HEK293 (cell line): Measurements from ENCODE around the gene PWP1.

Experiments
- SP2 ChIP-seq: fragments of 450-650 bp; formaldehyde crosslinking; IDR thresholded peaks from 2 replicates; pipeline ENCODE4 v1.5.1; 2016; ENCODE audit warnings: missing biosample characterization, missing genetic modification characterization
- TCF7L2 ChIP-seq: IDR thresholded peaks from 2 replicates; pipeline ENCODE4 v1.6.1; 2011; ENCODE audit warnings: low read depth, mild to moderate bottlenecking, inconsistent platforms, low read length, moderate library complexity, borderline replicate concordance
- YY1 ChIP-seq: fragments of 450-650 bp; formaldehyde crosslinking; IDR thresholded peaks from 2 replicates; pipeline ENCODE4 v1.5.1; 2018; ENCODE audit warnings: missing biosample characterization, missing genetic modification characterization
- ZBTB21 ChIP-seq: fragments of 450-650 bp; formaldehyde crosslinking; IDR thresholded peaks from 2 replicates; pipeline ENCODE4 v1.5.1; 2017; ENCODE audit warnings: missing biosample characterization, missing genetic modification characterization
- ZBTB8A ChIP-seq: fragments of 450-650 bp; formaldehyde crosslinking; IDR thresholded peaks from 2 replicates; pipeline ENCODE4 v1.5.1; 2016; ENCODE audit warnings: missing biosample characterization, missing genetic modification characterization
- ZNF112 ChIP-seq: fragments of 450-650 bp; formaldehyde crosslinking; IDR thresholded peaks from 2 replicates; pipeline ENCODE4 v1.5.0; 2017; ENCODE audit warnings: missing biosample characterization, missing genetic modification characterization
- ZNF174 ChIP-seq: fragments of 450-650 bp; formaldehyde crosslinking; IDR thresholded peaks from 2 replicates; pipeline ENCODE4 v1.5.0; 2017; ENCODE audit warnings: missing biosample characterization, mild to moderate bottlenecking, missing genetic modification characterization
- ZNF211 ChIP-seq: fragments of 450-650 bp; formaldehyde crosslinking; IDR thresholded peaks from 2 replicates; pipeline ENCODE4 v1.5.1; 2016; ENCODE audit warnings: low read depth, missing biosample characterization, missing genetic modification characterization
- ZNF266 ChIP-seq: fragments of 450-650 bp; formaldehyde crosslinking; IDR thresholded peaks from 2 replicates; pipeline ENCODE4 v1.5.1; 2016; ENCODE audit warnings: missing biosample characterization, missing genetic modification characterization, low read depth
- ZNF530 ChIP-seq: fragments of 450-650 bp; formaldehyde crosslinking; IDR thresholded peaks from 2 replicates; pipeline ENCODE4 v1.5.1; 2016; ENCODE audit warnings: low read depth, missing biosample characterization, missing genetic modification characterization
- ZNF660 ChIP-seq: fragments of 450-650 bp; IDR thresholded peaks from 2 replicates; pipeline ENCODE4 v1.5.1; 2018; ENCODE audit warnings: missing biosample characterization, mild to moderate bottlenecking, missing genetic modification characterization
- TF ChIP-seq, protein P1 (sequence below): fragments of 450-650 bp; formaldehyde crosslinking; IDR thresholded peaks from 2 replicates; pipeline ENCODE4 v1.5.1; 2016; ENCODE audit warnings: missing biosample characterization, missing genetic modification characterization
- TF ChIP-seq, protein P2 (sequence below): fragments of 450-650 bp; formaldehyde crosslinking; IDR thresholded peaks from 2 replicates; pipeline ENCODE4 v1.5.1; 2016; ENCODE audit warnings: missing biosample characterization, missing genetic modification characterization
- TF ChIP-seq, protein P3 (sequence below): fragments of 450-650 bp; formaldehyde crosslinking; IDR thresholded peaks from 2 replicates; pipeline ENCODE4 v1.5.1; 2016; ENCODE audit warnings: missing biosample characterization, missing genetic modification characterization

DNA sequence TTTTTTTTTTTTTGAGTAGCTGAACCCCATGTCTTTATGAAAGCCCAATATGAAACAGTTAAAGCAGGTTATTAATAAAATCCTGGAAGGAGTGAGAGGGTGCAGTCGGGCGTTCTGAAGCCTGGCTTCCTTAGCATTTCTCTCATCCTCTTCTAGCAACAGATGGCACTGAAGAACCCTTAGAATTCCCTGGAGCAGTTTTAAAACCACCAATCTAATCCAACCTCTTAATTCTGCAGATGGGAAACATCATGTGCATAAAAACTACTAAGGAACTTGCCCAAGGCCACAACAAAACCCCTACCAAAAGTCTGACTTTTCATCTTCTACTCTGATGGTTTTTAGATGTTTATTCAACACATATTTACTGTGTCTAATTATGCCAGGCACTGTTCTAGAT lies 50.2 kb downstream of the PWP1 start:
- TF ChIP-seq, protein P1, sequence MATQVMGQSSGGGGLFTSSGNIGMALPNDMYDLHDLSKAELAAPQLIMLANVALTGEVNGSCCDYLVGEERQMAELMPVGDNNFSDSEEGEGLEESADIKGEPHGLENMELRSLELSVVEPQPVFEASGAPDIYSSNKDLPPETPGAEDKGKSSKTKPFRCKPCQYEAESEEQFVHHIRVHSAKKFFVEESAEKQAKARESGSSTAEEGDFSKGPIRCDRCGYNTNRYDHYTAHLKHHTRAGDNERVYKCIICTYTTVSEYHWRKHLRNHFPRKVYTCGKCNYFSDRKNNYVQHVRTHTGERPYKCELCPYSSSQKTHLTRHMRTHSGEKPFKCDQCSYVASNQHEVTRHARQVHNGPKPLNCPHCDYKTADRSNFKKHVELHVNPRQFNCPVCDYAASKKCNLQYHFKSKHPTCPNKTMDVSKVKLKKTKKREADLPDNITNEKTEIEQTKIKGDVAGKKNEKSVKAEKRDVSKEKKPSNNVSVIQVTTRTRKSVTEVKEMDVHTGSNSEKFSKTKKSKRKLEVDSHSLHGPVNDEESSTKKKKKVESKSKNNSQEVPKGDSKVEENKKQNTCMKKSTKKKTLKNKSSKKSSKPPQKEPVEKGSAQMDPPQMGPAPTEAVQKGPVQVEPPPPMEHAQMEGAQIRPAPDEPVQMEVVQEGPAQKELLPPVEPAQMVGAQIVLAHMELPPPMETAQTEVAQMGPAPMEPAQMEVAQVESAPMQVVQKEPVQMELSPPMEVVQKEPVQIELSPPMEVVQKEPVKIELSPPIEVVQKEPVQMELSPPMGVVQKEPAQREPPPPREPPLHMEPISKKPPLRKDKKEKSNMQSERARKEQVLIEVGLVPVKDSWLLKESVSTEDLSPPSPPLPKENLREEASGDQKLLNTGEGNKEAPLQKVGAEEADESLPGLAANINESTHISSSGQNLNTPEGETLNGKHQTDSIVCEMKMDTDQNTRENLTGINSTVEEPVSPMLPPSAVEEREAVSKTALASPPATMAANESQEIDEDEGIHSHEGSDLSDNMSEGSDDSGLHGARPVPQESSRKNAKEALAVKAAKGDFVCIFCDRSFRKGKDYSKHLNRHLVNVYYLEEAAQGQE (tag by site-specific recombination) = no peak
- TF ChIP-seq, protein P2, sequence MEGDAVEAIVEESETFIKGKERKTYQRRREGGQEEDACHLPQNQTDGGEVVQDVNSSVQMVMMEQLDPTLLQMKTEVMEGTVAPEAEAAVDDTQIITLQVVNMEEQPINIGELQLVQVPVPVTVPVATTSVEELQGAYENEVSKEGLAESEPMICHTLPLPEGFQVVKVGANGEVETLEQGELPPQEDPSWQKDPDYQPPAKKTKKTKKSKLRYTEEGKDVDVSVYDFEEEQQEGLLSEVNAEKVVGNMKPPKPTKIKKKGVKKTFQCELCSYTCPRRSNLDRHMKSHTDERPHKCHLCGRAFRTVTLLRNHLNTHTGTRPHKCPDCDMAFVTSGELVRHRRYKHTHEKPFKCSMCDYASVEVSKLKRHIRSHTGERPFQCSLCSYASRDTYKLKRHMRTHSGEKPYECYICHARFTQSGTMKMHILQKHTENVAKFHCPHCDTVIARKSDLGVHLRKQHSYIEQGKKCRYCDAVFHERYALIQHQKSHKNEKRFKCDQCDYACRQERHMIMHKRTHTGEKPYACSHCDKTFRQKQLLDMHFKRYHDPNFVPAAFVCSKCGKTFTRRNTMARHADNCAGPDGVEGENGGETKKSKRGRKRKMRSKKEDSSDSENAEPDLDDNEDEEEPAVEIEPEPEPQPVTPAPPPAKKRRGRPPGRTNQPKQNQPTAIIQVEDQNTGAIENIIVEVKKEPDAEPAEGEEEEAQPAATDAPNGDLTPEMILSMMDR (tag by site-specific recombination) = no peak
- TF ChIP-seq ZNF112 (tag by site-specific recombination) (no peak), ZBTB21 (tag by site-specific recombination) (no peak), YY1 (no peak), TCF7L2 (no peak), ZNF211 (no peak), ZNF174 (tag by site-specific recombination) (no peak), ZNF660 (tag by site-specific recombination) (no peak), ZNF530 (no peak), ZBTB8A (tag by site-specific recombination) (no peak), ZNF266 (tag by site-specific recombination) (no peak), SP2 (tag by site-specific recombination) (no peak)
- TF ChIP-seq, protein P3, sequence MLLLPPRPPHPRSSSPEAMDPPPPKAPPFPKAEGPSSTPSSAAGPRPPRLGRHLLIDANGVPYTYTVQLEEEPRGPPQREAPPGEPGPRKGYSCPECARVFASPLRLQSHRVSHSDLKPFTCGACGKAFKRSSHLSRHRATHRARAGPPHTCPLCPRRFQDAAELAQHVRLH (tag by site-specific recombination) = no peak
